IPS-18a (cell line): ENCODE results near the gene RNF17.
A peak's percentile ranks its signal among the peaks of the same experiment; 100 is the strongest.

Experiments
- H3K27ac ChIP-seq: one replicate; pipeline ENCODE4 v1.5.1; 2013; ENCODE audit warnings: low read length
- H3K27me3 ChIP-seq: one replicate; pipeline ENCODE4 v1.6.1; 2013; ENCODE audit warnings: mild to moderate bottlenecking, low read length; ENCODE audit not compliant: control insufficient read depth, insufficient read depth
- H3K36me3 ChIP-seq: one replicate; pipeline ENCODE4 v1.6.1; 2013; ENCODE audit warnings: low read depth, low read length; ENCODE audit not compliant: control insufficient read depth
- H3K4me1 ChIP-seq: one replicate; pipeline ENCODE4 v1.6.1; 2013; ENCODE audit warnings: low read depth, low read length; ENCODE audit not compliant: control insufficient read depth
- H3K4me3 ChIP-seq: one replicate; pipeline ENCODE4 v1.5.1; 2013; ENCODE audit warnings: low read length
- H3K9ac ChIP-seq: one replicate; pipeline ENCODE4 v1.6.1; 2013; ENCODE audit warnings: mild to moderate bottlenecking, low read length, moderate library complexity
- H3K9me3 ChIP-seq: one replicate; pipeline ENCODE4 v1.6.1; 2013; ENCODE audit warnings: low read depth, low read length; ENCODE audit not compliant: control insufficient read depth

The RNF17 gene

GRCh38 chr13:24906268-24906667 lies 142.3 kb downstream of the RNF17 start:
- H3K4me3 ChIP-seq = no peak overlapping the region
- H3K9me3 ChIP-seq = no peaks in the 10 kb centered on the region
- H3K27ac ChIP-seq = no peak overlapping the region
- H3K4me1 ChIP-seq = no peaks in the 10 kb centered on the region
- no peaks in the 10 kb centered on the region for H3K27me3 ChIP-seq
- no peak overlapping the region for H3K9ac ChIP-seq
- H3K36me3 ChIP-seq = peaks cover 54% of the 10 kb centered on the region

GRCh38 chr13:24910502-24911132 lies 146.6 kb downstream of the RNF17 start:
- H3K9me3 ChIP-seq = no peaks in the 10 kb centered on the region
- H3K4me1 ChIP-seq = no peaks in the 10 kb centered on the region
- H3K9ac ChIP-seq = no peak overlapping the region
- H3K36me3 ChIP-seq = peaks cover 42% of the 10 kb centered on the region
- no peak overlapping the region for H3K27ac ChIP-seq
- H3K27me3 ChIP-seq = no peaks in the 10 kb centered on the region
- no peak overlapping the region for H3K4me3 ChIP-seq

GRCh38 chr13:24911133-24911908 lies 147.4 kb downstream of the RNF17 start:
- H3K4me3 ChIP-seq = no peak overlapping the region
- H3K27ac ChIP-seq = no peak overlapping the region
- no peaks in the 10 kb centered on the region for H3K4me1 ChIP-seq
- H3K9ac ChIP-seq = no peak overlapping the region
- H3K36me3 ChIP-seq = peaks cover 35% of the 10 kb centered on the region
- no peaks in the 10 kb centered on the region for H3K27me3 ChIP-seq
- no peaks in the 10 kb centered on the region for H3K9me3 ChIP-seq

GRCh38 chr13:24916464-24916863 lies 152.5 kb downstream of the RNF17 start:
- no peaks in the 10 kb centered on the region for H3K9me3 ChIP-seq
- no peaks in the 10 kb centered on the region for H3K36me3 ChIP-seq
- H3K4me1 ChIP-seq = peaks cover 6% of the 10 kb centered on the region
- no peaks in the 10 kb centered on the region for H3K27me3 ChIP-seq
- H3K27ac ChIP-seq = no peak overlapping the region
- H3K9ac ChIP-seq = no peak overlapping the region
- no peak overlapping the region for H3K4me3 ChIP-seq

- Histone ChIP-seq H3K4me3 (peak overlapping the region; percentile 85), H3K9ac (peak overlapping the region; percentile 86)
These were observed 157.0 kb downstream of the RNF17 start for GRCh38 chr13:24921003-24921402.

GRCh38 chr13:24921881-24922280 lies 157.9 kb downstream of the RNF17 start:
- Histone ChIP-seq H3K9me3 (no peaks in the 10 kb centered on the region), H3K4me3 (peak overlapping the region; percentile 85), H3K9ac (peak overlapping the region; percentile 86), H3K27ac (peak overlapping the region; percentile 57), H3K4me1 (peaks cover 10% of the 10 kb centered on the region), H3K27me3 (no peaks in the 10 kb centered on the region), H3K36me3 (no peaks in the 10 kb centered on the region)

More at GRCh38 chr13:24921003-24921402, 157.0 kb downstream of the RNF17 start:
- Histone ChIP-seq H3K9me3 (no peaks in the 10 kb centered on the region), H3K36me3 (no peaks in the 10 kb centered on the region), H3K27ac (no peak overlapping the region), H3K27me3 (no peaks in the 10 kb centered on the region), H3K4me1 (peaks cover 10% of the 10 kb centered on the region)

GRCh38 chr13:24922387-24922744 lies 158.4 kb downstream of the RNF17 start:
- Histone ChIP-seq H3K9ac (peak overlapping the region; percentile 86), H3K27me3 (no peaks in the 10 kb centered on the region), H3K4me3 (peak overlapping the region; percentile 85), H3K36me3 (no peaks in the 10 kb centered on the region), H3K27ac (peak overlapping the region; percentile 57), H3K9me3 (no peaks in the 10 kb centered on the region), H3K4me1 (peaks cover 10% of the 10 kb centered on the region)

GRCh38 chr13:24922745-24923591 lies 159.0 kb downstream of the RNF17 start:
- H3K9me3 ChIP-seq = no peaks in the 10 kb centered on the region
- peaks cover 10% of the 10 kb centered on the region for H3K4me1 ChIP-seq

GRCh38 chr13:24925318-24926231 lies 161.6 kb downstream of the RNF17 start:
- Histone ChIP-seq H3K9me3 (no peaks in the 10 kb centered on the region), H3K4me3 (no peak overlapping the region), H3K27me3 (peaks cover 3% of the 10 kb centered on the region), H3K27ac (no peak overlapping the region), H3K9ac (no peak overlapping the region), H3K36me3 (no peaks in the 10 kb centered on the region), H3K4me1 (peaks cover 13% of the 10 kb centered on the region)

More at GRCh38 chr13:24922745-24923591, 159.0 kb downstream of the RNF17 start:
- H3K27ac ChIP-seq = peak overlapping the region; percentile 83
- H3K27me3 ChIP-seq = no peaks in the 10 kb centered on the region
- peak overlapping the region; percentile 86 for H3K9ac ChIP-seq
- H3K36me3 ChIP-seq = no peaks in the 10 kb centered on the region
- H3K4me3 ChIP-seq = peak overlapping the region; percentile 85

GRCh38 chr13:24927810-24928404 lies 163.9 kb downstream of the RNF17 start:
- Histone ChIP-seq H3K27me3 (peaks cover 22% of the 10 kb centered on the region), H3K4me3 (no peak overlapping the region), H3K9ac (no peak overlapping the region), H3K36me3 (no peaks in the 10 kb centered on the region), H3K27ac (no peak overlapping the region), H3K4me1 (peaks cover 11% of the 10 kb centered on the region), H3K9me3 (no peaks in the 10 kb centered on the region)
